Endothelial cell of umbilical vein (primary cell): ENCODE measurements around the gene HIPK4. TPM values are rescaled to one million over a fixed set of nuclear protein-coding genes. Genes with fewer than 3 reads are reported as not detected.
A peak's percentile ranks its signal among the peaks of the same experiment; 100 is the strongest.

ENCODE experiments used
- Bru-seq: library from RNA; stranded (reverse); fragments of 400-500 nt; gene quantifications from one replicate; lab custom pipeline; 2021; lab: Mats Ljungman, UMichigan
- BruChase-seq, 2 experiments: library from RNA; stranded (reverse); fragments of 400-500 nt; gene quantifications; one replicate each; lab custom pipeline; 2021; lab: Mats Ljungman, UMichigan
- BruUV-seq: library from RNA; stranded (reverse); fragments of 400-500 nt; replicated peaks from 2 replicates; lab custom pipeline; 2021; lab: Mats Ljungman, UMichigan
- CTCF ChIA-PET: fragments of 300-600, 350-600 bp; sonication (Branson Sonifier 250); formaldehyde crosslinking; loops from one replicate; lab custom pipeline; 2021; ENCODE audit warnings: antibody characterized with exemption, inconsistent platforms; lab: Charles Lee
- POLR2A ChIA-PET: fragments of 300-600, 350-600 bp; sonication (Branson Sonifier 250); formaldehyde crosslinking; loops from one replicate; lab custom pipeline; 2021; ENCODE audit warnings: antibody characterized with exemption, inconsistent platforms; lab: Charles Lee
- DNase-seq: peaks from one replicate; pipeline ENCODE4 v3.0.0-alpha.2; 2011; ENCODE audit warnings: low read depth, low spot score
- FAIRE-seq: peaks from 2 replicates; lab custom pipeline; 2011; peaks lifted over from hg19 to GRCh38; lab: Jason Lieb, UNC
- H2AFZ ChIP-seq: 2 replicates; pipeline ENCODE4 v1.6.0; 2012; ENCODE audit warnings: low read depth, low read length, control low read depth, inconsistent platforms
- H3K27ac ChIP-seq: 2 replicates; pipeline ENCODE4 v1.5.1; 2011; ENCODE audit warnings: low read depth, mild to moderate bottlenecking, control low read depth, low read length, moderate library complexity; ENCODE audit not compliant: insufficient read depth
- H3K27me3 ChIP-seq, 2 experiments: 2 replicates each; pipeline versions ENCODE4 v1.6.0 to v1.6.1; 2011; ENCODE audit warnings: low read length in 2 of 2, mixed read lengths in 1 of 2; ENCODE audit not compliant: control insufficient read depth in 2 of 2, insufficient read depth in 2 of 2
- H3K36me3 ChIP-seq, 2 experiments: 2 replicates in 1 of 2; 3 replicates in 1 of 2; pipeline ENCODE4 v1.5.1; 2011; ENCODE audit warnings: low read length in 2 of 2, mild to moderate bottlenecking in 1 of 2, moderate library complexity in 1 of 2; ENCODE audit not compliant: control insufficient read depth in 2 of 2, insufficient read depth in 2 of 2; ENCODE audit errors: extremely low read depth in 1 of 2
- H3K4me1 ChIP-seq: 3 replicates; pipeline ENCODE4 v1.5.1; 2011; ENCODE audit warnings: mild to moderate bottlenecking, low read length; ENCODE audit not compliant: control insufficient read depth, insufficient read depth; ENCODE audit errors: extremely low read depth
- H3K4me2 ChIP-seq: 2 replicates; pipeline ENCODE4 v1.6.1; 2011; ENCODE audit warnings: low read length, control low read depth, mixed read lengths; ENCODE audit not compliant: insufficient read depth
- H3K4me3 ChIP-seq, 3 experiments: fragments of 200-600 bp in 1 of 3; sonication (generic), shearing (Covaris generic) in 1 of 3; replicated peaks in 1 of 3; 2 replicates each; pipeline ENCODE4 v1.5.1; 2011 to 2016; ENCODE audit warnings: control low read depth in 3 of 3, low read length in 3 of 3, mild to moderate bottlenecking in 2 of 3, inconsistent platforms in 1 of 3, low read depth in 1 of 3, moderate library complexity in 1 of 3; ENCODE audit not compliant: insufficient read depth in 1 of 3
- H3K79me2 ChIP-seq: 2 replicates; pipeline ENCODE4 v1.6.0; 2012; ENCODE audit warnings: low read length, inconsistent platforms; ENCODE audit not compliant: control insufficient read depth, insufficient read depth
- H3K9ac ChIP-seq: replicated peaks from 2 replicates; pipeline ENCODE3; 2011; ENCODE audit warnings: low read length, control low read depth; ENCODE audit not compliant: insufficient read depth; ENCODE audit errors: extremely low read depth
- H3K9me1 ChIP-seq: replicated peaks from 3 replicates; pipeline ENCODE4 v1.6.0; 2011; ENCODE audit warnings: mild to moderate bottlenecking, low read length; ENCODE audit not compliant: control insufficient read depth, insufficient read depth; ENCODE audit errors: extremely low read depth
- H3K9me3 ChIP-seq: replicated peaks from 2 replicates; pipeline ENCODE4 v1.5.1; 2012; ENCODE audit warnings: low read length, inconsistent platforms; ENCODE audit not compliant: control insufficient read depth, insufficient read depth
- H4K20me1 ChIP-seq: replicated peaks from 2 replicates; pipeline ENCODE3; 2011; ENCODE audit warnings: mild to moderate bottlenecking, low read length; ENCODE audit not compliant: control insufficient read depth, insufficient read depth; ENCODE audit errors: extremely low read depth
- EZH2 ChIP-seq: IDR thresholded peaks from 2 replicates; pipeline ENCODE4 v1.6.1; 2012; ENCODE audit warnings: borderline replicate concordance, low read depth, mild to moderate bottlenecking, moderate library complexity, low read length, inconsistent platforms; ENCODE audit not compliant: severe bottlenecking
- FOS ChIP-seq: IDR thresholded peaks from 2 replicates; pipeline ENCODE4 v1.6.1; 2011; ENCODE audit warnings: mild to moderate bottlenecking, low read length, moderate library complexity, borderline replicate concordance; ENCODE audit not compliant: insufficient read depth
- GATA2 ChIP-seq: IDR thresholded peaks from 2 replicates; pipeline ENCODE4 v1.7.0; 2011; ENCODE audit warnings: low read depth, mild to moderate bottlenecking, moderate library complexity, mixed read lengths, low read length; ENCODE audit not compliant: insufficient read length, insufficient read depth
- JUN ChIP-seq: IDR thresholded peaks from 2 replicates; pipeline ENCODE4 v1.6.1; 2011; ENCODE audit warnings: borderline replicate concordance, low read depth; ENCODE audit not compliant: insufficient read length, insufficient read depth
- MYC ChIP-seq: IDR thresholded peaks from one replicate; pipeline ENCODE4 v1.6.1; 2011; ENCODE audit warnings: mild to moderate bottlenecking, low read depth, low read length
- POLR2A ChIP-seq: IDR thresholded peaks from 2 replicates; pipeline ENCODE4 v1.6.1; 2012; ENCODE audit warnings: low read depth, mild to moderate bottlenecking, control low read depth, low read length
- POLR2AphosphoS5 ChIP-seq: IDR thresholded peaks from 2 replicates; pipeline ENCODE4 v1.6.1; 2012; ENCODE audit warnings: low read depth, mild to moderate bottlenecking, control low read depth, low read length, moderate library complexity; ENCODE audit not compliant: insufficient read depth
- dilution Hi-C: fragments of 300-500 bp; cut with MboI; formaldehyde crosslinking; loops from one replicate; pipeline ENCODE4 v1.15.0; 2019; ENCODE audit warnings: low sequenced_read_pairs; ENCODE audit not compliant: extremely low pct_ligation_motif_present
- intact Hi-C: fragments of 100-400 bp; cut with micrococcal nuclease; formaldehyde crosslinking; loops from one replicate; pipeline ENCODE4 v1.10.0; 2022
- long read RNA-seq: library from polyadenylated mRNA; stranded (forward); transcript quantifications from one replicate; pipeline ENCODE4 v2.0.0, GENCODE V29; 2021
- polyA minus RNA-seq, 3 experiments: library from RNA; depleted of rRNA, polyadenylated mRNA; stranded (reverse); fragments of >200 nt; gene quantifications; 1 replicate in 1 of 3; 2 replicates in 2 of 3; pipeline ENCODE4 v1.2.3, GENCODE V29; 2011
- polyA plus RNA-seq, 4 experiments: library from polyadenylated mRNA; depleted of rRNA in 3 of 4; stranded (reverse) in 3 of 4; unstranded in 1 of 4; fragments of >200 nt; gene quantifications; 2 replicates each; pipeline versions ENCODE4 v1.2.1 to v1.2.3, GENCODE V29; 2011 to 2012; ENCODE audit warnings: missing spikeins in 1 of 4
- total RNA-seq: library from RNA; stranded (reverse); gene quantifications from 2 replicates; pipeline ENCODE4 v1.2.3, GENCODE V29; 2021
- TF ChIP-seq, protein P1 (sequence below): IDR thresholded peaks from 2 replicates; pipeline ENCODE4 v1.6.1; 2011; ENCODE audit not compliant: insufficient read depth, insufficient read length
- TF ChIP-seq, protein P2 (sequence below), 2 donors: IDR thresholded peaks; 1 replicate in 1 of 2; 2 replicates in 1 of 2; pipeline ENCODE4 v1.5.1; 2011; ENCODE audit warnings: low read length in 2 of 2, mild to moderate bottlenecking in 2 of 2, moderate library complexity in 2 of 2, control low read depth in 1 of 2, inconsistent platforms in 1 of 2, low read depth in 1 of 2; ENCODE audit not compliant: insufficient read depth in 1 of 2; ENCODE audit errors: extremely low read depth in 1 of 2

The HIPK4 gene, protein sequence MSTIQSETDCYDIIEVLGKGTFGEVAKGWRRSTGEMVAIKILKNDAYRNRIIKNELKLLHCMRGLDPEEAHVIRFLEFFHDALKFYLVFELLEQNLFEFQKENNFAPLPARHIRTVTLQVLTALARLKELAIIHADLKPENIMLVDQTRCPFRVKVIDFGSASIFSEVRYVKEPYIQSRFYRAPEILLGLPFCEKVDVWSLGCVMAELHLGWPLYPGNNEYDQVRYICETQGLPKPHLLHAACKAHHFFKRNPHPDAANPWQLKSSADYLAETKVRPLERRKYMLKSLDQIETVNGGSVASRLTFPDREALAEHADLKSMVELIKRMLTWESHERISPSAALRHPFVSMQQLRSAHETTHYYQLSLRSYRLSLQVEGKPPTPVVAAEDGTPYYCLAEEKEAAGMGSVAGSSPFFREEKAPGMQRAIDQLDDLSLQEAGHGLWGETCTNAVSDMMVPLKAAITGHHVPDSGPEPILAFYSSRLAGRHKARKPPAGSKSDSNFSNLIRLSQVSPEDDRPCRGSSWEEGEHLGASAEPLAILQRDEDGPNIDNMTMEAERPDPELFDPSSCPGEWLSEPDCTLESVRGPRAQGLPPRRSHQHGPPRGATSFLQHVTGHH
- total RNA-seq = not detected in 2 replicates
- 0.12 and 0.19 TPM in 2 replicates for polyA plus RNA-seq
- 0.05 and 0.10 TPM in 2 replicates for polyA plus RNA-seq (2011; cell fraction: cytosol; rRNA removed)
- polyA plus RNA-seq (2011; cell fraction: nucleus; rRNA removed) = 0.08 and 0.09 TPM in 2 replicates
- not detected in 2 replicates for polyA plus RNA-seq (2012)
- 0.06 TPM in 1 of 2 replicates, not detected in the other for polyA minus RNA-seq
- not detected for polyA minus RNA-seq (2011; cell fraction: cytosol; rRNA and poly(A)+ RNA removed)
- 0.14 TPM in 1 of 2 replicates, not detected in the other for polyA minus RNA-seq (2011; cell fraction: nucleus; rRNA and poly(A)+ RNA removed)
- Bru-seq, nascent RNA = not detected
- BruChase-seq, experiment 1, labeled RNA remaining after a 6-hour chase = percentile 17 among the genes with signal in this experiment
- percentile 21 among the genes with signal in this experiment for BruChase-seq, experiment 2, labeled RNA remaining after a 2-hour chase
- long read RNA-seq, partial matches to known transcripts = 1 of 1 reads
- long read RNA-seq, other reads (novel, unspliced or antisense) = 0 of 1 reads

- H4K20me1 ChIP-seq = no peaks in the 10 kb centered on the region
- no peaks in the 10 kb centered on the region for H3K36me3 ChIP-seq
- no TSS peak for BruUV-seq
- CTCF ChIA-PET = no interaction called here
- FAIRE-seq (no peak), DNase-seq (no peak)
- H3K27me3 ChIP-seq = no peaks in the 10 kb centered on the region
- dilution Hi-C loops = no loop called here
- no peaks in the 10 kb centered on the region for H3K9me3 ChIP-seq
- no peaks in the 10 kb centered on the region for H3K9me1 ChIP-seq
- intact Hi-C loops = no loop called here
- POLR2A ChIA-PET = no interaction called here
- no peak within 1 kb of the TSS for H3K9ac ChIP-seq
- no peaks in the 10 kb centered on the region for H3K79me2 ChIP-seq
- H2AFZ ChIP-seq = no peak within 1 kb of the TSS
- no peak within 1 kb of the TSS for H3K4me2 ChIP-seq
- H3K27ac ChIP-seq = no peak within 1 kb of the TSS
- H3K4me3 ChIP-seq = no peak within 1 kb of the TSS
- TF ChIP-seq GATA2 (no peak), EZH2 (no peak), MYC (no peak), FOS (no peak), POLR2A (no peak), POLR2AphosphoS5 (no peak), JUN (no peak)
- TF ChIP-seq, protein P1, sequence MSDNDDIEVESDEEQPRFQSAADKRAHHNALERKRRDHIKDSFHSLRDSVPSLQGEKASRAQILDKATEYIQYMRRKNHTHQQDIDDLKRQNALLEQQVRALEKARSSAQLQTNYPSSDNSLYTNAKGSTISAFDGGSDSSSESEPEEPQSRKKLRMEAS = no peak
- TF ChIP-seq, protein P2, sequence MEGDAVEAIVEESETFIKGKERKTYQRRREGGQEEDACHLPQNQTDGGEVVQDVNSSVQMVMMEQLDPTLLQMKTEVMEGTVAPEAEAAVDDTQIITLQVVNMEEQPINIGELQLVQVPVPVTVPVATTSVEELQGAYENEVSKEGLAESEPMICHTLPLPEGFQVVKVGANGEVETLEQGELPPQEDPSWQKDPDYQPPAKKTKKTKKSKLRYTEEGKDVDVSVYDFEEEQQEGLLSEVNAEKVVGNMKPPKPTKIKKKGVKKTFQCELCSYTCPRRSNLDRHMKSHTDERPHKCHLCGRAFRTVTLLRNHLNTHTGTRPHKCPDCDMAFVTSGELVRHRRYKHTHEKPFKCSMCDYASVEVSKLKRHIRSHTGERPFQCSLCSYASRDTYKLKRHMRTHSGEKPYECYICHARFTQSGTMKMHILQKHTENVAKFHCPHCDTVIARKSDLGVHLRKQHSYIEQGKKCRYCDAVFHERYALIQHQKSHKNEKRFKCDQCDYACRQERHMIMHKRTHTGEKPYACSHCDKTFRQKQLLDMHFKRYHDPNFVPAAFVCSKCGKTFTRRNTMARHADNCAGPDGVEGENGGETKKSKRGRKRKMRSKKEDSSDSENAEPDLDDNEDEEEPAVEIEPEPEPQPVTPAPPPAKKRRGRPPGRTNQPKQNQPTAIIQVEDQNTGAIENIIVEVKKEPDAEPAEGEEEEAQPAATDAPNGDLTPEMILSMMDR (IDR thresholded peaks at IDR 0.05; ENCODE audit: extremely low read depth in 1 of 2, insufficient read depth in 1 of 2, low read depth in 1 of 2, low read length in 2 of 2) = no peak
- no peaks in the 10 kb centered on the region for H3K4me1 ChIP-seq
These were observed at the start of gene HIPK4 for GRCh38 chr19:40390084-40390742. Gene HIPK4 (minus strand): TSS chr19:40390181. CDS start chr19:40389902, 279 bp downstream.
